Glomerular endothelial cell (primary cell): Measurements from ENCODE around the gene ASB10. TPM values are rescaled to one million over a fixed set of nuclear protein-coding genes. Genes with fewer than 3 reads are reported as not detected.

ENCODE experiments used
- DNase-seq: peaks from one replicate; pipeline ENCODE4 v3.0.0-alpha.2; 2011; ENCODE audit warnings: low read depth, low spot score; ENCODE audit errors: extremely low read depth
- total RNA-seq: library from RNA; depleted of rRNA; stranded (reverse); fragments of >200 nt; gene quantifications from 2 replicates; pipeline ENCODE4 v1.2.3, GENCODE V29; 2015

Gene ASB10
- total RNA-seq, 1 donor from 2014 or later, result not detected

DNA sequence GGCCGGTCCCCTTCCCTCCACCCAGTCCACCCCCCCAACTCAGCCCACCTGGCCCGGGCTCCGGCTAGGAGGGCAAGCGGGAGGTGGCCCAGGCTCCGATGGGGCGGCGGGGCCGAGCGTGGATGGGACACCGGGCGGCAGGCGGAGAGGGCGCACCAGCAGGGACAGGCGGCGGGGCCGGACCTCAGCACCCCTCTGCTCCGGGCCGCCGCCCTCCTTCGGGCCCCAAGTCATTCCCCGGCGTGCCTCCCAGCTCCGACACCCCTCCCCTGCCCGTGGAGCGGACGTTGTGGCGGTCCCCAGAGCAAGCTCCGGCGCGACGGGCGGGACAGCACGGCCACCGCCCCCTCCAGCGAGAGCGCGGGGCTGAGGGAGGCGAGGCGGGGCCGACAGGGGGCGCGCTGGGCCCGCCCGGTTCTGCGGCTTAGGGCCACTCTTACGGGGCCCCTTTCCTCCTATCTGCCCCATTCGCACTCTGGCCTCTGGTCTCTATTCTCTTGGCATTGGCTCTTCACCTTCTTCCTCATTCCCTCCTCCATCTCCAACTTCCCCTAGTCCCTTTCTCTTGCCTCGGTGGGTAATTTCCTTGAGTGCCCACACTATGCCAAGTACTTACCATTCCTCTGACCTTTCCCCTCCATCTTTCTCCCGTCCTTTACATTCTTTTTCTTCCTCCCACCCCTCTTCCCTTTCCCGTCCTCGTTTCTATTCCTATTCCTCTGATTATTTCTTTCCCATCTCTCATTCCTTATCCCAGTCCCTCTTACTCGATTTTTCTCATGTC is 18.9 kb downstream of the ASB10 start:
- DNase-seq, result no peak

DNA sequence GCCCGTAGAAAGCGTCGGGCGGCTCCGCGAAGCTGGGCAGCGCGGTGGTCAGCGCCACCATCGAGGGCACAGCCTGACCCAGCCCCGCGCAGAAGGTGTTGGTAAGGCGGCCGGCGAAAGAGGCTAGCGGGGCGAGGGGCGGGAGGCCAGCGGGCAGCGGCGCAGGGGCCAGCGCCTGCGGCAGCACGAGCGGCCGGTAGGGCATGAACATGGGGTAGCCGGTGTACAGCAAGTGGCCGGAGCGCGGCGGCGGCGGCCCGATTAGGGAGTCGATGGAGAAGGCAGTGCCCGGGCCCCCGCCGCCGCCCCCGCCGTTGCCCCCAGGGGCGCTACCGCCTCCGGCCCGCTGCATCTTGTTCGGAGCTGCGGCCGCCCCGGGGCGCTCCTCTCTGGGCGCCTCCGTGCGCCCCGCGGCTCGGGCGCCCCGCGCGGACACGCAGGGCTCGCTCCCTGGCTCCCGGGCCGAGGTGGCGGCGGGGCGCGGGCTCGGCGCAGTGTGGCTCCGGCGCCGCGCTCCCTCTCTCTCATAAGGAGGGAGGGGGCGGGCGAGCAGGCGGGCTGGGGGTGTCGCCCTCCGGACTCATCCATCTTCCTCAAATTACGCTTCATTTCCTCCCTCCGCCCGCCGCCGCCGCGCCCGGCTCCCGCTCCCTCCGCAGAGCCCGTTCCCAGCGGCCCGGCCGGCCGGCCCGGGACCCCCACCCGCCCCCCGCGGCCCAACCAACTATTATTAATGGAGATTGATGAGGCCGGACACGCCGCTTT is 19.7 kb downstream of the ASB10 start, which contains the start of gene GBX1:
Gene GBX1 (minus strand): TSS at position 498 of the 765 bp plus-strand sequence. CDS start 146 bp downstream, at position 352.
- DNase-seq, result no peak

GRCh38 chr7:151166629-151167196 is 20.3 kb downstream of the ASB10 start:
- DNase-seq, result no peak

GRCh38 chr7:151161757-151162156 is 25.3 kb downstream of the ASB10 start:
- DNase-seq, result no peak

DNA sequence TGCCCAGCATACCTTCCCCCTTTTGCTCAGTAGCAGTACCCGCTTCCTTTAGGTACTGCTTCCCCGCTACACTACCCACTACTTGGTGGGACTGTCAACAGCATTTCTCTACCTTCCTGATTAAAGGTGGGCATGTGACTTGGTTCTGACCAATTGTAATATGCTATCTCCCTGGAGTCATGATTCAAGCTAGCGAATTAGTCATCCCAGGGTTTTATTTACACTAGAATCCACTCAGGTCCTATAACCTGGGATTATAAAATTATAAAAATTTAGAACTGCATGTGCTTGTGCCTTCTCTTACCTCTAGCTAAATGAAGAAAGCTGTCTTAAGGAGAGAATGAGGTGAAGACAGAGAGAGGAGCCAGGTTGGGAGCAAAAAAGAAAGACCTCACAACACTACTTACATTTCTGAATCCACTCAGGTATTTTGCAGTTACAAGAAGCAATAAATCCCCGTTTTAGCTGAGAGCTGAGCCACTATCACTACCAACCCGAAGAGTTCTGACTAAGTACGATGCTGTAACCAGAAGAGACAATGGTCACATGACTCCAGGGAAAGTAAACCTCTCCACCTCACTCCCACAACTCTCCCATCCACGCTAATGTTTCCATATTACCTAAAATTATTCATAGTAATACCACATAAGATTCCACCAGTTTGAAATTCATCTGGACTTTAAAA is 29.3 kb downstream of the ASB10 start:
- DNase-seq, result no peak

- DNase-seq, result no peak
These were observed 34.2 kb downstream of the ASB10 start for GRCh38 chr7:151152643-151153513.

- no peak for DNase-seq
These were observed 36.7 kb downstream of the ASB10 start for GRCh38 chr7:151150388-151150787.

DNA sequence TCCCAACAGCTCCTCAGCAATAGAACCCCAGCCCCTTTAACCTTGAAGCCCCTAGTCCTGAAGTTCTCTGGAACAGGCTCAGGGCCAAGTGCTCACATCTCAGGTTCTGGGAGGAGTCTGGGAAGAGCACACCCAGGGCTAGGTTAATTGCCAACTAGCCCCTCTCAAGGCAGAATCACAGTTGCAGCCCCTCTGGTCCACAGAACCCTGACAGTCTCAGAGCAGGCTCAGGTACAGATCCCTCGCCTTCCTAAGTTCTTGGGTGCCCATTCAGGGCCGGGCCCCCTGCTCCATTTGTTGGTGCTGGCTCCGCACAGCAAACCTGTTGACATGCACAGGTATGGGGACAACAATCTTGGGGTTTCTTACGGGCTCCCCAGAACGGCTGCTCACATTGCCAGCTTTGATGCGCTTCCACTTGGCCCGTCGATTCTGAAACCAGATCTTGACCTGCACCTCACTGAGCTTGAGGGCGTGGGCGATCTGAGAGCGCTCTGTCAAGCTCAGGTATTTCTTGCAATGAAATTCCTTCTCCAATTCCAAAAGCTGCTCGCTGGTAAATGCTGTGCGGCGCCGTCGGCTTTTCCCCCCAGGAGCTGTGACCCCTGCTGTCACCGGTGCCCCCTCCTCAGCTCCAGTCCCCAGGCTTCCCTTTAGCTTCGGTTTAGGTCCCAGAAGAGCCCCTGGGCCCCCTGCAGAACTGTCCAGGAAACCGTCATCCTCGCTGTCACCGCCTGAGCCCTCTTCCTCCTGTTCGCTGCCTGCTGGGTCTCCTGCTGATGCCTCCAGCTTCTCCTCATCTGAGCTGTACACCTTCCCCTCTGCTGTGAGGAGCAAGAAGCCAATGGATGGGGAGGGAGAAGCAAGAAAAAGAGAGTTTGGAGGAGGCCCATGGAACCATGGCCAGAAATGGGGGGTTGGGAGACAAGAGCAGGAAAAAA is 38.5 kb downstream of the ASB10 start:
- no peak for DNase-seq

DNA sequence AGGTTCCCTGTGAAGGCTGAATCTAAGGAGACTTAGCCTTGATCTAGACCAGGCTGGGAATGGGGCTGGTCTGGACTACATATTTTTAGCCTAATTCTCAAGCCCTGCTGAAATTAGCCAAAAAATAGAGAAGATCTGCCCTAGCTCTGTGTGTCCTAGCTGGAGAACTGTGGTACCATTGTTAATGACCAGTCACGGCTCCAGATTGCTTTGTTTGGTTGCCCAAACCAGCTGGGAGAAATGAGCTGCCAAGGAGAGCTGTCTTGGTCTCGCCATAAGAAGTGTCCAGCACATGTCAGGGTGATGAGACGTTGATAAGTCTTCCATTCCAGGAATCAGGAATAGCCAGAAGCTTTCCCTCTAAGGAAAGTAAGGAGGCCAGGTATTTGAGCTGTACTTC is 40.3 kb downstream of the ASB10 start:
- no peak for DNase-seq

DNA sequence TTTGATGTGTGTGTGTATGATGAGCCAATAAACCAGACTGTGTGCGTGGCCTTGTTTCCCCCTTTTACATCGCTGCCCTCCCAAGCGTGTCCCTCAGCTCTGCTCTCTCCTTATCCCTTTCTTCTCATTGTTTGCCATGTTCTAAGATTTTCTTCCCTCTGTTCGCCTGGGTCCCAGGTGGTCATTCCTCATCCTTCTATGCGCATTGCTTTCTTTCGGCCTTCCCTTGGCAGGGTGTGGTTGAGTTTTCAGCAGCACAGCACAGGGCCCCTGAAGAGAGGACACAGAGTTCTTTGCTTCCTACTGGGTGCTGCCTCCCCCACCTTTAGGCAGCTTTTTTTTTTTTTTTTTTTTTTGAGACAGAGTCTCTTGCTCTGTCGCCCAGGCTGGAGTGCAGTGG is 42.7 kb downstream of the ASB10 start:
- no peak for DNase-seq

DNA sequence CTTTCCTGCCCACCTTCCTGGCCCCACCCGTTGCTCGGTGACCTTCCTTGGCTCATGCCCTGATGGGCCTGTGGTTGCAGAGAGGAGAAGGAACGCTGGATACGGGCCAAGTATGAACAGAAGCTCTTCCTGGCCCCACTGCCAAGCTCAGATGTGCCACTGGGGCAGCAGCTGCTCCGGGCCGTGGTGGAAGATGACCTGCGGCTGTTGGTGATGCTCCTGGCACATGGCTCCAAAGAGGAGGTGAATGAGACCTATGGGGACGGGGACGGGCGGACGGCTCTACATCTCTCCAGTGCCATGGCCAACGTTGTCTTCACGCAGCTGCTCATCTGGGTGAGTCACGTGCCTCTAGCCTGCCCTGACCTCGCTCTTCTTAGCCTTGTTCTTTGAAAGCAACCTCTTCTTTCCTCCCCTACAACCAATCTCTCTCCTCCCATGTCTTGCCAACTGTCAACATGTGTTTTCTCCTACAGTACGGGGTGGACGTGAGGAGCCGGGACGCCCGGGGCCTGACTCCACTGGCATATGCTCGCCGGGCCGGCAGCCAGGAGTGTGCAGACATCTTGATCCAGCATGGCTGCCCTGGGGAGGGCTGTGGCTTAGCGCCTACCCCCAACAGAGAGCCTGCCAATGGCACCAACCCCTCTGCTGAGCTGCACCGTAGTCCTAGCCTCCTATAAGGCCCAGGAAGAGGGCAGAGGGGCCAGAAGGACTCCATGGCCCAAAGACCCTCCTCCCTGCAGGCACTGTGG is 43.6 kb downstream of the ASB10 start:
- no peak for DNase-seq

- DNase-seq, result no peak
These were observed 44.4 kb downstream of the ASB10 start for GRCh38 chr7:151142686-151143040.

GRCh38 chr7:151141855-151142685 is 45.0 kb downstream of the ASB10 start:
- DNase-seq, result no peak

DNA sequence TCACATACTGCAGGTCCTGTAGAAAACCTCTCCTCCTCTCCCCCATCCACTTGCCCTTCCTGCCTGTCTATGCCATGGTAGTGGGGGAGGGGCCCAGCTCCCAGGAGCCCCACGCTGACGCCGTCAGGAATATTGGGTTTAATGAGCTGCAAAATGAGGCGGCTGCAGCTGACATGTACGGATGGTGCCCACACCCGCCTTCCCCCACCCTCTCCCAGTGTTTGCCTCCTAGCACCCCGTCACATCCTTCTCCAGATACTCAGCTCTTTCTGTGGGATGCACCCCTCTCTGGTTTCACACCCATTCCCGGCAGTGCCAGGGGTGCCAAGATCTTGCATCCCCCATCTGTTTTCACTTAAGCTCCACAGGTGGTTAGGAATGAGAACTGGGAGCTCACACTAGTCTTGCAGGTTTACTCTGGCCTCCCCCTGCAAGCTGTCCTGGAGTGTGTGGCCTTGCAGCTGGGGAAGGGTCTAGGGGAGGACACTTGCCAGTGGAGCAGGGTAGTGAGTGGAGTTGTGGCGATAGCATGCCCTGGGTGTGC is 45.7 kb downstream of the ASB10 start:
- no peak for DNase-seq

- DNase-seq, result no peak
These were observed 46.2 kb downstream of the ASB10 start for GRCh38 chr7:151140826-151141225.

DNA sequence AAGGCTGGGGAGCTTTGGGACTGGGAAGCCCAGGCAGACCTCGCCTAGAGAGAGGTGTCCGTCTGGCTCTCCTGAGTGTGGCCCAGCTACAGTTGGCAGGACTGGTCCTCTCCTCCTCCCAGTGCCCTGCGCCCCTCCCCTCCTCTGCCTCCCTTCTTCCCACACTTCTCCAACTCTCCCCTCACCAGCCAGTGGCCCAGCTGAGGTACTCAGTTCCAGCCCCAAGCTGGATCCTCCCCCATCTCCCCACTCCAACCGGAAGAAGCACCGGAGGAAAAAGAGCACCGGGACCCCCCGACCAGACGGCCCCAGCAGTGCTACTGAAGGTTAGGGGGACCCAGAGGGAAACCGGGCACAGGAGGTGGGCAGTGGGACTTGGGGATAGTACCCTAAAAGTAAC is 47.3 kb downstream of the ASB10 start:
- no peak for DNase-seq

- no peak for DNase-seq
These were observed 47.8 kb downstream of the ASB10 start for GRCh38 chr7:151139071-151139790.
